IgD-negative memory B cell (primary cell): ENCODE data around the gene SNAP47. TPM values are rescaled to one million over a fixed set of nuclear protein-coding genes. Genes with fewer than 3 reads are reported as not detected.

Source experiments
- H3K27ac Mint-ChIP-seq, 3 donors: one replicate each; pipeline ENCODE4 v1.8.0; 2020 to 2022; ENCODE audit warnings: mild to moderate bottlenecking in 3 of 3, mixed read lengths in 3 of 3, moderate library complexity in 1 of 3
- H3K27me3 Mint-ChIP-seq: one replicate; pipeline ENCODE4 v1.8.0; 2021; ENCODE audit warnings: mixed read lengths
- H3K36me3 Mint-ChIP-seq: one replicate; pipeline ENCODE4 v1.8.0; 2020; ENCODE audit warnings: mild to moderate bottlenecking, mixed read lengths
- H3K4me1 Mint-ChIP-seq, 3 donors: one replicate each; pipeline ENCODE4 v1.8.0; 2020 to 2022; ENCODE audit warnings: mixed read lengths in 3 of 3, mild to moderate bottlenecking in 1 of 3
- H3K4me3 Mint-ChIP-seq, 4 donors: one replicate each; pipeline ENCODE4 v1.8.0; 2020 to 2022; ENCODE audit warnings: mild to moderate bottlenecking in 4 of 4, mixed read lengths in 4 of 4, moderate library complexity in 3 of 4
- H3K9me3 Mint-ChIP-seq, 3 donors: one replicate each; pipeline ENCODE4 v1.8.0; 2020 to 2021; ENCODE audit warnings: mixed read lengths in 3 of 3, mild to moderate bottlenecking in 1 of 3
- polyA plus RNA-seq: library from polyadenylated mRNA; unstranded; fragments of 300-500 nt; fragmentation: Illumina TruSeq; gene quantifications from one replicate; pipeline ENCODE4 v1.2.3, GENCODE V29; 2021

SNAP47 gene
- polyA plus RNA-seq, 1 donor from 2014 or later = 42.9 TPM

DNA sequence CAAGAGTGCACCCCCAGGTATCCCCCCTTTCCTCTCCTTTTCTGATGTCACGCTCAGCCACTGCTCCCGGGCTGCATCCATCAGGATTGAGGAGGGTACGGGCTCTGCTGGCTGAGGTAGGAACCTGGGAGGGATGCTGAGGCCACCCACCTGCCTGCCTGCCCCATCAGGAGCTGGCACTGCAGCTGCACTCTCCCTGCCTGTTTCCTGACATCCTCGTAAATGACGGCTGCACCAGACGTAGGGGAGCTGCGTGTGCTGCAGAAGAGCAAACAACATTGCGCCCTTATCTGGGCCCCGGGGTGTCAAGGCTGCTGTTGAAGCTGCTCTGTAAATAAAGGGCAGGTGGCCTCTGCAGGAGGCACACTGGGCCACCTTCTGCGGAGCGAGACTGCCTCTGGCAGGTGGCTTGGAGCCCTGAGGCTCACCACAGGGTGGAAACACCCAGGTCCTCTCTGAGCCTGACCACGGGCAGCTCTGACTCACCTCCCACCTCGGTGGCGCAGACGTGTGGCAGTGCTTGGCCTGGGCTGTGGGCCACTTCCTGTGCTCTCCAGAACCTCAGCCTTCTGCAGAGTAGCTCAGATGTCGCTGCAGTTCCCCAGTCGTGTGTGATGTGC, 30.9 kb downstream of the SNAP47 start:
- Mint-ChIP-seq H3K36me3 (peaks cover 10% of the 10 kb centered on the region), H3K9me3 (no peaks in the 10 kb centered on the region), H3K4me1 (peaks cover 8 to 18% (median 10%) of the 10 kb centered on the region in 3 donors), H3K4me3 (peak overlapping the region in 2 of 4 donors; percentile 57 to 60), H3K27me3 (no peaks in the 10 kb centered on the region), H3K27ac (peak overlapping the region in 1 of 3 donors; percentile 53)

DNA sequence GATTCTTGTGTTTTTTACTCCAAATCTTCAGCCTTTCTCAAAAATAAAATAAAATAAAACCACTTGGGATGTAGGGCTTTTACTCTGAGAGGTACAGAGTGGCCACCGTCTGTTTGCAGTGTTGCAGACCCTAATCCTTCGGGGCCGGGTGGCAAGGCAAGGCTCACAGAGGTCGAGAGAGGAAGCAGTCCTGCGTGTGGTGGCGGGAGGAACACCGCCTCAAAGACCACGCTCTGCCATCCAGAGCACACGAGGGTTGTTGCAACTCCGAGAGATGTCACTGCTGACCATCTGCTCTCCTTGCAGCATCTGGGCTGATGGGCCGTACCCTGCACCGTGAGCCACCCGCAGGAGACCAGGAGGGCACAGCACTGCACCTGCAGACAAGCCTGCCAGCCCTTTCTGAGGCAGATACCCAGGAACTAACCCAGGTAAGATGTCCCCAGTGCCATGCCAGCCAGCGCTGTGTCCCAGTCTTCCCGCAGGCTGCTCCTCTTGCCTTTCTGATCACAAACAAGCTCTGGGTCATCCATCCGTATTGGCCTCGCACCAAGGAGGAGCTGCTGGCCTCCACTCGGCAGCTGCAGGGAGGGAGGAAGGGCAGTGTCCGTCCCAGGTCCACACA, 31.5 kb downstream of the SNAP47 start:
- H3K27ac Mint-ChIP-seq = peak overlapping the region in 1 of 3 donors; percentile 53
- H3K9me3 Mint-ChIP-seq = no peaks in the 10 kb centered on the region
- H3K27me3 Mint-ChIP-seq = no peaks in the 10 kb centered on the region
- peaks cover 10% of the 10 kb centered on the region for H3K36me3 Mint-ChIP-seq
- H3K4me3 Mint-ChIP-seq = peak overlapping the region in 1 of 4 donors; percentile 57
- H3K4me1 Mint-ChIP-seq = peaks cover 5 to 14% (median 10%) of the 10 kb centered on the region in 3 donors

GRCh38 chr1:227767401-227768124, 32.3 kb downstream of the SNAP47 start:
- Mint-ChIP-seq H3K27ac (no peak overlapping the region), H3K4me3 (no peak overlapping the region)

GRCh38 chr1:227768125-227768439, 32.8 kb downstream of the SNAP47 start:
- Mint-ChIP-seq H3K4me1 (peaks cover 0 to 12% (median 6%) of the 10 kb centered on the region in 3 donors), H3K27ac (no peak overlapping the region), H3K36me3 (peaks cover 10% of the 10 kb centered on the region), H3K27me3 (no peaks in the 10 kb centered on the region), H3K4me3 (no peak overlapping the region), H3K9me3 (no peaks in the 10 kb centered on the region)

More at GRCh38 chr1:227767401-227768124, 32.3 kb downstream of the SNAP47 start:
- H3K4me1 Mint-ChIP-seq = peaks cover 1 to 12% (median 7%) of the 10 kb centered on the region in 3 donors
- no peaks in the 10 kb centered on the region for H3K9me3 Mint-ChIP-seq
- peaks cover 10% of the 10 kb centered on the region for H3K36me3 Mint-ChIP-seq
- no peaks in the 10 kb centered on the region for H3K27me3 Mint-ChIP-seq

DNA sequence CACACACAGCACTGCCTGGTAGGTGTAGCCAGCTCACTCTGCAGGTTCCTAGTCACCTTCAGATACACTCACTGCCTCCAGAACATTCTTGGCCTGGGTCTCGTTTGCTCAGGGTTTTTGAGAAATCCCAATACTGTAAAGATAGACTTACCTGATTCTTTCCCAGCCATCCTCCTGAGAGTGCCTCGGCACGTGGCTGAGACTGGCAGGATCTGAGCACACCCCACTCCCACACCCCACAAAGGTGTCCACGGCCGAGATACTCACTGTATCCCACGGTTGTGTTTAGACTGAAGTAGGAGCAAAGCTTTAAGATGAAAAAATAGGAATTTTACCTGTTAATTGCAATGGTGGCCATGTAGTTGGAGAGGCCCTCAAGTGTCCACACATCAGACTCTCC, 33.4 kb downstream of the SNAP47 start:
- no peak overlapping the region for H3K27ac Mint-ChIP-seq
- no peaks in the 10 kb centered on the region for H3K27me3 Mint-ChIP-seq
- no peaks in the 10 kb centered on the region for H3K9me3 Mint-ChIP-seq
- peaks cover 0 to 12% (median 6%) of the 10 kb centered on the region in 3 donors for H3K4me1 Mint-ChIP-seq
- H3K36me3 Mint-ChIP-seq = peaks cover 10% of the 10 kb centered on the region
- H3K4me3 Mint-ChIP-seq = peak overlapping the region in 1 of 4 donors; percentile 28

- H3K27ac Mint-ChIP-seq = no peak overlapping the region
- H3K4me1 Mint-ChIP-seq = peaks cover 0 to 12% (median 6%) of the 10 kb centered on the region in 3 donors
- no peaks in the 10 kb centered on the region for H3K27me3 Mint-ChIP-seq
- H3K4me3 Mint-ChIP-seq = peak overlapping the region in 1 of 4 donors; percentile 28
- H3K9me3 Mint-ChIP-seq = no peaks in the 10 kb centered on the region
- H3K36me3 Mint-ChIP-seq = peaks cover 10% of the 10 kb centered on the region
These were observed 34.1 kb downstream of the SNAP47 start for GRCh38 chr1:227769047-227769935.

DNA sequence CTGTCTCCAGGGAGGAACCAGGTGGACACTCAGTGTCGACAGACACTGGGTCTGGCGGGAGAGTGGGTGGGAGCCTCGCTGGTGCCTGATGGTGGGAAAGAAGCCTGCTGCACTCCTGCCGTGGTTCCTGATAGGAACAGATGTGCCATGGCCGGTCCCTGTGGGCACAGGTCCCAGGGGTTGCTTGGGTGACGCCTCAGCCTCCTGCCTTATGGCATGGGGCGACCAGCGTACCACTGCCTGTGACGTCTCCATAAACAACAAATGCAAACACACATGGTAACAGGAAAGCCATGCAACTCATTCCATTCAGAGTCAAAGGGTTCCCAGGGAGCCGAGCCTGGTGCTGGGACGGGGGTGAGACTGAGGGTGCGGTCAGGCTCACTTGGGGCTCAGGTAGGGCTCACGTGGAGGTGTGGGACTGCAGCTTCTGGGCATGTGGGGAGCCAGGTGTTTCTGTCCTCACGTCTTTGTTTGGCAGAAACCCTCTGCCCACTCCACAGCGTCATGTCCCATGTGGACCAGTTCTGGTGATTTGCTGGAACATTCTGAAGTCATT, 34.8 kb downstream of the SNAP47 start:
- H3K36me3 Mint-ChIP-seq = peaks cover 10% of the 10 kb centered on the region
- no peak overlapping the region for H3K27ac Mint-ChIP-seq
- H3K27me3 Mint-ChIP-seq = no peaks in the 10 kb centered on the region
- peaks cover 0 to 10% (median 6%) of the 10 kb centered on the region in 3 donors for H3K4me1 Mint-ChIP-seq
- H3K9me3 Mint-ChIP-seq = no peaks in the 10 kb centered on the region
- H3K4me3 Mint-ChIP-seq = no peak overlapping the region

GRCh38 chr1:227770812-227771211, 35.6 kb downstream of the SNAP47 start:
- peaks cover 0 to 10% (median 6%) of the 10 kb centered on the region in 3 donors for H3K4me1 Mint-ChIP-seq
- peaks cover 10% of the 10 kb centered on the region for H3K36me3 Mint-ChIP-seq
- no peaks in the 10 kb centered on the region for H3K27me3 Mint-ChIP-seq
- H3K27ac Mint-ChIP-seq = no peak overlapping the region
- H3K4me3 Mint-ChIP-seq = no peak overlapping the region
- no peaks in the 10 kb centered on the region for H3K9me3 Mint-ChIP-seq

DNA sequence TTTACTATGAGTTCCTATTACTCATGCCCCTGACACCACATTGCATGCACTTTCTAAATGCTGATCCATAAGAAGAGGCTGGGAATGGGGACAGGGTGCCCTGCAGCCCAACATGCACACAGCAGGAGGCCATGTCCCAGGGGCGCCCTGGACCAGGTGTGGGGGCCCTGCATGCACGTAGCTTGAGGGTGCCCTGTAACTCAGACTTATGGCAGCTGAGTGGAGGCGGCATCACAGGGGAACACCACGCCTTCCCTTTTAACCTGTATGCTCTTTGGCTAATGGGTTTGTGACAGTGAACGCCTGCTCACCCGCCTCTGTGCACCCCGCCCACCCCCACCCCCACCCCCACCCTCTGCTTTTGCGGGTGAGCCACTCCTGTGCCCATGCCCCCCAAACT, 36.1 kb downstream of the SNAP47 start:
- Mint-ChIP-seq H3K27ac (no peak overlapping the region), H3K27me3 (no peaks in the 10 kb centered on the region), H3K4me1 (peaks cover 0 to 6% (median 3%) of the 10 kb centered on the region in 3 donors)

GRCh38 chr1:227771771-227772170, 36.5 kb downstream of the SNAP47 start:
- peaks cover 0 to 2% (median 1%) of the 10 kb centered on the region in 3 donors for H3K4me1 Mint-ChIP-seq
- H3K27ac Mint-ChIP-seq = no peak overlapping the region
- H3K4me3 Mint-ChIP-seq = no peak overlapping the region
- H3K27me3 Mint-ChIP-seq = no peaks in the 10 kb centered on the region
- H3K36me3 Mint-ChIP-seq = peaks cover 10% of the 10 kb centered on the region
- H3K9me3 Mint-ChIP-seq = no peaks in the 10 kb centered on the region

More for the DNA sequence above, 36.1 kb downstream of the SNAP47 start:
- Mint-ChIP-seq H3K4me3 (no peak overlapping the region), H3K9me3 (no peaks in the 10 kb centered on the region), H3K36me3 (peaks cover 10% of the 10 kb centered on the region)

DNA sequence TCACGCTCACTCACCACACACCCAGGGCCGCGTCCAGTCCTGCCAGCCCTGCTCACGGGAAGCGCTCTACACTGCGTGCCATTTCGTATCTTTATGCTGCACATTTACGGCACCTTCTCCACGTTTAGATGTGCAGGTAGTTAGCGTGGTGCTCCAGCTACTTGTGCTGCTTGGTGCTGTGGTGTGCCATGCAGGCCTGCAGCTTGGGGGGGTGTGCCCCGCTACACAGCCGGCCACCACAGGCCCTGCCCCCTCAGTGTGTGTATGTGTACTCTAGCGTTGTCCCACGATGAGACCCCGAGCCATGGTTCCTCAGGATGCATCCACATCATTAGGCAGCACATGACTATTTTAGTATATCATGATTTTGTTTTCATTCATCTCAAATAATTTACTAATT, 38.3 kb downstream of the SNAP47 start:
- Mint-ChIP-seq H3K4me1 (peaks cover 0 to 1% (median 0%) of the 10 kb centered on the region in 3 donors), H3K27me3 (no peaks in the 10 kb centered on the region), H3K36me3 (peaks cover 5% of the 10 kb centered on the region), H3K9me3 (no peaks in the 10 kb centered on the region), H3K27ac (no peak overlapping the region), H3K4me3 (no peak overlapping the region)

GRCh38 chr1:227774051-227774731, 39.0 kb downstream of the SNAP47 start:
- Mint-ChIP-seq H3K27ac (peak overlapping the region in 2 of 3 donors; percentile 44 to 81), H3K36me3 (peaks cover 3% of the 10 kb centered on the region), H3K4me3 (no peak overlapping the region), H3K27me3 (no peaks in the 10 kb centered on the region), H3K9me3 (no peaks in the 10 kb centered on the region), H3K4me1 (peaks cover 0 to 1% (median 0%) of the 10 kb centered on the region in 3 donors)

- Mint-ChIP-seq H3K36me3 (peaks cover 3% of the 10 kb centered on the region), H3K4me1 (peaks cover 0 to 1% (median 0%) of the 10 kb centered on the region in 3 donors), H3K27ac (no peak overlapping the region), H3K9me3 (no peaks in the 10 kb centered on the region), H3K4me3 (no peak overlapping the region), H3K27me3 (no peaks in the 10 kb centered on the region)
These were observed 39.8 kb downstream of the SNAP47 start for GRCh38 chr1:227774821-227775661.
